ENCODE data around the gene PCYT2. TPM values are rescaled to one million over a fixed set of nuclear protein-coding genes. Genes with fewer than 3 reads are reported as not detected.

PCYT2 gene
- total and polyA plus RNA-seq, 9 of the 15 experiments (the other 6 are each of a cell fraction or from before 2014, with no cell fraction given), result 0.92 to 134 (median 82.5) TPM

- TF ChIP-seq ZNF395 (CRISPR knock-in tag; IDR thresholded peaks at IDR 0.05) (no peak), SETDB1 (IDR thresholded peaks at IDR 0.05; ENCODE audit: low read length) (no peak), FOSL1 (tag; conservative IDR thresholded peaks at IDR 0.05) (peak; percentile 68), HDAC2 (IDR thresholded peaks at IDR 0.05) (no peak), NR2C1 (IDR thresholded peaks at IDR 0.05) (peak; percentile 18), NR2C1 (tag; IDR thresholded peaks at IDR 0.05) (no peak), SIN3A (IDR thresholded peaks at IDR 0.05; ENCODE audit: borderline replicate concordance in 2 of 2, control insufficient read depth in 1 of 2, low read depth in 2 of 2, low read length in 2 of 2) (0 out of 4 replicates have a peak, but pooled peaks of 1 of the 2 experiments have one; percentile 6), L3MBTL2 (IDR thresholded peaks at IDR 0.05) (peak; percentile 23; the same call in 1 of the 2 replicates), RBM14 (IDR thresholded peaks at IDR 0.05; ENCODE audit: borderline replicate concordance, insufficient read depth, low read depth, low read length) (no peak), HMG20A (CRISPR knock-in tag; conservative IDR thresholded peaks at IDR 0.05) (no peak), HSF4 (CRISPR knock-in tag; IDR thresholded peaks at IDR 0.05; ENCODE audit: borderline replicate concordance) (no peak), ZFP1 (CRISPR knock-in tag; IDR thresholded peaks at IDR 0.05) (no peak), MCM7 (IDR thresholded peaks at IDR 0.05) (no peak), SREBF2 (CRISPR knock-in tag; IDR thresholded peaks at IDR 0.05) (no peak), ZNF696 (CRISPR knock-in tag; conservative IDR thresholded peaks at IDR 0.05) (no peak), TCFL5 (CRISPR knock-in tag; conservative IDR thresholded peaks at IDR 0.05) (no peak), FOXA3 (CRISPR knock-in tag; conservative IDR thresholded peaks at IDR 0.05 in 1 of 2, IDR thresholded peaks at IDR 0.05 in 1 of 2) (no peak), ZNF384 (IDR thresholded peaks at IDR 0.05; ENCODE audit: low read depth, low read length) (peak; percentile 66; the same call in 1 of the 2 replicates), CBFA2T2 (conservative IDR thresholded peaks at IDR 0.05) (peak; percentile 60)
- TF ChIP-seq, protein P1, sequence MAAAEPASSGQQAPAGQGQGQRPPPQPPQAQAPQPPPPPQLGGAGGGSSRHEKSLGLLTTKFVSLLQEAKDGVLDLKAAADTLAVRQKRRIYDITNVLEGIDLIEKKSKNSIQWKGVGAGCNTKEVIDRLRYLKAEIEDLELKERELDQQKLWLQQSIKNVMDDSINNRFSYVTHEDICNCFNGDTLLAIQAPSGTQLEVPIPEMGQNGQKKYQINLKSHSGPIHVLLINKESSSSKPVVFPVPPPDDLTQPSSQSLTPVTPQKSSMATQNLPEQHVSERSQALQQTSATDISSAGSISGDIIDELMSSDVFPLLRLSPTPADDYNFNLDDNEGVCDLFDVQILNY (CRISPR knock-in tag; IDR thresholded peaks at IDR 0.05), result no peak
- TF ChIP-seq, protein P2, sequence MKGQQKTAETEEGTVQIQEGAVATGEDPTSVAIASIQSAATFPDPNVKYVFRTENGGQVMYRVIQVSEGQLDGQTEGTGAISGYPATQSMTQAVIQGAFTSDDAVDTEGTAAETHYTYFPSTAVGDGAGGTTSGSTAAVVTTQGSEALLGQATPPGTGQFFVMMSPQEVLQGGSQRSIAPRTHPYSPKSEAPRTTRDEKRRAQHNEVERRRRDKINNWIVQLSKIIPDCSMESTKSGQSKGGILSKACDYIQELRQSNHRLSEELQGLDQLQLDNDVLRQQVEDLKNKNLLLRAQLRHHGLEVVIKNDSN (CRISPR knock-in tag; IDR thresholded peaks at IDR 0.05), result peak; percentile 61
- TF ChIP-seq, protein P3, sequence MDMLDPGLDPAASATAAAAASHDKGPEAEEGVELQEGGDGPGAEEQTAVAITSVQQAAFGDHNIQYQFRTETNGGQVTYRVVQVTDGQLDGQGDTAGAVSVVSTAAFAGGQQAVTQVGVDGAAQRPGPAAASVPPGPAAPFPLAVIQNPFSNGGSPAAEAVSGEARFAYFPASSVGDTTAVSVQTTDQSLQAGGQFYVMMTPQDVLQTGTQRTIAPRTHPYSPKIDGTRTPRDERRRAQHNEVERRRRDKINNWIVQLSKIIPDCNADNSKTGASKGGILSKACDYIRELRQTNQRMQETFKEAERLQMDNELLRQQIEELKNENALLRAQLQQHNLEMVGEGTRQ (CRISPR knock-in tag; IDR thresholded peaks at IDR 0.05), result peak; percentile 25; the same call in 1 of the 2 replicates
Observed at GRCh38 chr17:81916234-81917001, 5.2 kb upstream of the PCYT2 start (continued).
